NCI-H1417 (cell line): ENCODE measurements around the gene LATS2.

Experiments
- DNase-seq, 3 experiments: peaks; one replicate each; lab custom pipeline; 2025; lab: John Stamatoyannopoulos, UW

The LATS2 gene

GRCh38 chr13:21015284-21015683 is 46.1 kb downstream of the LATS2 start:
- DNase-seq: no peak

GRCh38 chr13:21014502-21015170 is 46.8 kb downstream of the LATS2 start:
- no peak for DNase-seq

- no peak for DNase-seq
These were observed 47.3 kb downstream of the LATS2 start for GRCh38 chr13:21014139-21014501.

GRCh38 chr13:21013682-21014038 is 47.7 kb downstream of the LATS2 start:
- DNase-seq: no peak

GRCh38 chr13:21012841-21013681 is 48.3 kb downstream of the LATS2 start:
- no peak for DNase-seq

- DNase-seq: no peak
These were observed 49.2 kb downstream of the LATS2 start for GRCh38 chr13:21012211-21012610.

- DNase-seq: no peak
These were observed 50.0 kb downstream of the LATS2 start for GRCh38 chr13:21011378-21011777.

GRCh38 chr13:21010621-21011020 is 50.8 kb downstream of the LATS2 start:
- DNase-seq: no peak

- DNase-seq: no peak
These were observed 52.4 kb downstream of the LATS2 start for GRCh38 chr13:21009036-21009435.

- DNase-seq: no peak
These were observed 53.4 kb downstream of the LATS2 start for GRCh38 chr13:21008026-21008425.

GRCh38 chr13:21006141-21007005 is 55.0 kb downstream of the LATS2 start:
- no peak for DNase-seq

- DNase-seq: no peak
These were observed 56.2 kb downstream of the LATS2 start for GRCh38 chr13:21005193-21005592.

- DNase-seq: no peak
These were observed 59.9 kb downstream of the LATS2 start for GRCh38 chr13:21001471-21001870.

GRCh38 chr13:21000647-21001046 is 60.7 kb downstream of the LATS2 start:
- DNase-seq: no peak

- DNase-seq: no peak
These were observed 62.6 kb downstream of the LATS2 start for GRCh38 chr13:20998649-20999415.

- DNase-seq: peak in 1 of 3 experiments; percentile 30
These were observed 63.9 kb downstream of the LATS2 start for GRCh38 chr13:20997301-20998161.

GRCh38 chr13:20995245-20995838 is 66.0 kb downstream of the LATS2 start:
- DNase-seq: no peak

GRCh38 chr13:20994441-20994821 is 67.0 kb downstream of the LATS2 start:
- no peak for DNase-seq

GRCh38 chr13:20993661-20994440 is 67.5 kb downstream of the LATS2 start:
- no peak for DNase-seq

GRCh38 chr13:20993211-20993610 is 68.2 kb downstream of the LATS2 start:
- no peak for DNase-seq
